CD14-positive monocyte (primary cell): ENCODE data around the gene SLC35F3. TPM values are rescaled to one million over a fixed set of nuclear protein-coding genes. Genes with fewer than 3 reads are reported as not detected.
A peak's percentile ranks its signal among the peaks of the same experiment; 100 is the strongest.

Experiments
- DNase-seq, 3 donors: peaks; one replicate each; pipeline ENCODE4 v3.0.0-alpha.2; 2011 to 2022
- H2AFZ ChIP-seq: 2 replicates; pipeline ENCODE4 v1.6.0; 2012; ENCODE audit warnings: mild to moderate bottlenecking, low read depth, low read length, inconsistent platforms; ENCODE audit not compliant: insufficient read depth, poor library complexity, severe bottlenecking
- H3K27ac ChIP-seq, 2 donors: 1 replicate in 1 of 2; 2 replicates in 1 of 2; pipeline ENCODE4 v1.5.1; 2012 to 2013; ENCODE audit warnings: low read length in 2 of 2, control low read depth in 1 of 2, inconsistent platforms in 1 of 2, low read depth in 1 of 2, mild to moderate bottlenecking in 1 of 2
- H3K27me3 ChIP-seq, 2 donors: one replicate each; pipeline versions ENCODE4 v1.6.0 to v1.6.1; 2011 to 2013; ENCODE audit warnings: low read length in 2 of 2; ENCODE audit not compliant: control insufficient read depth in 2 of 2, insufficient read depth in 2 of 2
- H3K36me3 ChIP-seq, 2 donors: replicated peaks in 1 of 2; 1 replicate in 1 of 2; 2 replicates in 1 of 2; pipeline versions ENCODE4 v1.5.1 to v1.6.1; 2012 to 2013; ENCODE audit warnings: low read length in 2 of 2, control low read depth in 1 of 2, inconsistent platforms in 1 of 2, mild to moderate bottlenecking in 1 of 2; ENCODE audit not compliant: insufficient read depth in 2 of 2, control insufficient read depth in 1 of 2
- H3K4me1 ChIP-seq, 2 donors: 1 replicate in 1 of 2; 2 replicates in 1 of 2; pipeline versions ENCODE4 v1.5.1 to v1.6.1; 2012 to 2013; ENCODE audit warnings: low read length in 2 of 2, control low read depth in 1 of 2, inconsistent platforms in 1 of 2, mild to moderate bottlenecking in 1 of 2, moderate library complexity in 1 of 2; ENCODE audit not compliant: insufficient read depth in 2 of 2, control insufficient read depth in 1 of 2
- H3K4me2 ChIP-seq: replicated peaks from 2 replicates; pipeline ENCODE3; 2012; ENCODE audit warnings: low read length, moderate library complexity, mild to moderate bottlenecking; ENCODE audit not compliant: poor library complexity, severe bottlenecking; ENCODE audit errors: extremely low read depth
- H3K4me3 ChIP-seq, 3 experiments: fragments of 200-600 bp in 1 of 3; sonication (generic) in 1 of 3; replicated peaks in 1 of 3; 1 replicate in 2 of 3; 2 replicates in 1 of 3; pipeline ENCODE4 v1.5.1; 2011 to 2013; ENCODE audit warnings: low read length in 3 of 3, mild to moderate bottlenecking in 3 of 3, control low read depth in 2 of 3, low read depth in 2 of 3, inconsistent platforms in 1 of 3, moderate library complexity in 1 of 3
- H3K79me2 ChIP-seq: 2 replicates; pipeline ENCODE4 v1.6.0; 2012; ENCODE audit warnings: mild to moderate bottlenecking, control low read depth, inconsistent platforms, low read length, moderate library complexity; ENCODE audit not compliant: insufficient read depth
- H3K9ac ChIP-seq: 2 replicates; pipeline ENCODE4 v1.6.0; 2017; ENCODE audit warnings: low read length, mild to moderate bottlenecking; ENCODE audit not compliant: insufficient read depth, poor library complexity, severe bottlenecking
- H3K9me3 ChIP-seq, 2 donors: replicated peaks in 1 of 2; 1 replicate in 1 of 2; 2 replicates in 1 of 2; pipeline versions ENCODE4 v1.5.1 to v1.6.1; 2012 to 2013; ENCODE audit warnings: low read length in 2 of 2, control low read depth in 1 of 2; ENCODE audit not compliant: control insufficient read depth in 1 of 2, insufficient read depth in 1 of 2
- H4K20me1 ChIP-seq: 2 replicates; pipeline ENCODE4 v1.6.0; 2012; ENCODE audit warnings: mild to moderate bottlenecking, low read length, control low read depth, moderate library complexity; ENCODE audit not compliant: insufficient read depth
- H3K27ac Mint-ChIP-seq, 7 donors: one replicate each; pipeline ENCODE4 v1.8.0; 2020; ENCODE audit warnings: mild to moderate bottlenecking in 7 of 7, mixed read lengths in 7 of 7, moderate library complexity in 6 of 7, inconsistent platforms in 2 of 7
- H3K27me3 Mint-ChIP-seq, 3 donors: one replicate each; pipeline ENCODE4 v1.8.0; 2021 to 2022; ENCODE audit warnings: low read depth in 3 of 3, mild to moderate bottlenecking in 3 of 3, mixed read lengths in 3 of 3, moderate library complexity in 3 of 3, inconsistent platforms in 1 of 3
- H3K36me3 Mint-ChIP-seq, 2 donors: one replicate each; pipeline ENCODE4 v1.8.0; 2020; ENCODE audit warnings: mixed read lengths in 2 of 2, inconsistent platforms in 1 of 2, mild to moderate bottlenecking in 1 of 2
- H3K4me1 Mint-ChIP-seq: one replicate; pipeline ENCODE4 v1.8.0; 2020; ENCODE audit warnings: mild to moderate bottlenecking, mixed read lengths
- H3K4me3 Mint-ChIP-seq, 2 donors: one replicate each; pipeline ENCODE4 v1.8.0; 2020; ENCODE audit warnings: mild to moderate bottlenecking in 2 of 2, mixed read lengths in 2 of 2, moderate library complexity in 1 of 2
- H3K9me3 Mint-ChIP-seq, 7 donors: one replicate each; pipeline ENCODE4 v1.8.0; 2020 to 2022; ENCODE audit warnings: mixed read lengths in 7 of 7, mild to moderate bottlenecking in 6 of 7, moderate library complexity in 6 of 7, inconsistent platforms in 2 of 7
- WGBS: methylation state at CpG from one replicate; pipeline ENCODE4 v1.1.5; 2013; ENCODE audit warnings: missing lambda C conversion rate; ENCODE audit not compliant: insufficient coverage; 5-methylcytosine and 5-hydroxymethylcytosine counted together
- intact Hi-C, 2 donors: fragments of 100-400 bp; cut with micrococcal nuclease; formaldehyde crosslinking; loops; one replicate each; pipeline versions ENCODE4 v1.15.0 to v1.15.1; 2023
- polyA plus RNA-seq, 3 donors: library from polyadenylated mRNA; depleted of rRNA in 1 of 3; unstranded in 2 of 3; stranded (reverse) in 1 of 3; fragments of 300-500 nt in 2 of 3; fragments of >200 nt in 1 of 3; fragmentation: Illumina TruSeq in 2 of 3; gene quantifications; 1 replicate in 2 of 3; 2 replicates in 1 of 3; pipeline ENCODE4 v1.2.3, GENCODE V29; 2012 to 2021
- TF ChIP-seq, protein P1 (sequence below): fragments of 200-600 bp; IDR thresholded peaks from one replicate; pipeline ENCODE4 v1.8.0; 2022; ENCODE audit warnings: antibody characterized with exemption, mild to moderate bottlenecking

Gene SLC35F3
- polyA plus RNA-seq, 3 donors: 0.17 to 0.78 TPM; not detected in 1

GRCh38 chr1:234170067-234170466 lies 265.6 kb downstream of the SLC35F3 start:
- H3K27ac Mint-ChIP-seq: no peak overlapping the region
- DNase-seq: no peak
- WGBS: 84% methylated on average over 3 of the region's 4 CpGs
- H3K79me2 ChIP-seq: no peaks in the 10 kb centered on the region
- H3K4me2 ChIP-seq: no peak overlapping the region
- H3K4me1 Mint-ChIP-seq: peaks cover 11% of the 10 kb centered on the region
- no peak overlapping the region for H3K4me3 Mint-ChIP-seq
- TF ChIP-seq, protein P1, sequence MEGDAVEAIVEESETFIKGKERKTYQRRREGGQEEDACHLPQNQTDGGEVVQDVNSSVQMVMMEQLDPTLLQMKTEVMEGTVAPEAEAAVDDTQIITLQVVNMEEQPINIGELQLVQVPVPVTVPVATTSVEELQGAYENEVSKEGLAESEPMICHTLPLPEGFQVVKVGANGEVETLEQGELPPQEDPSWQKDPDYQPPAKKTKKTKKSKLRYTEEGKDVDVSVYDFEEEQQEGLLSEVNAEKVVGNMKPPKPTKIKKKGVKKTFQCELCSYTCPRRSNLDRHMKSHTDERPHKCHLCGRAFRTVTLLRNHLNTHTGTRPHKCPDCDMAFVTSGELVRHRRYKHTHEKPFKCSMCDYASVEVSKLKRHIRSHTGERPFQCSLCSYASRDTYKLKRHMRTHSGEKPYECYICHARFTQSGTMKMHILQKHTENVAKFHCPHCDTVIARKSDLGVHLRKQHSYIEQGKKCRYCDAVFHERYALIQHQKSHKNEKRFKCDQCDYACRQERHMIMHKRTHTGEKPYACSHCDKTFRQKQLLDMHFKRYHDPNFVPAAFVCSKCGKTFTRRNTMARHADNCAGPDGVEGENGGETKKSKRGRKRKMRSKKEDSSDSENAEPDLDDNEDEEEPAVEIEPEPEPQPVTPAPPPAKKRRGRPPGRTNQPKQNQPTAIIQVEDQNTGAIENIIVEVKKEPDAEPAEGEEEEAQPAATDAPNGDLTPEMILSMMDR: no peak
- no peak overlapping the region for H2AFZ ChIP-seq
- H3K36me3 ChIP-seq: no peaks in the 10 kb centered on the region
- H3K27me3 ChIP-seq: no peaks in the 10 kb centered on the region
- peaks cover 0 to 3% of the 10 kb centered on the region in 2 donors for H3K4me1 ChIP-seq
- no peaks in the 10 kb centered on the region for H3K9me3 ChIP-seq
- no peak overlapping the region for H3K4me3 ChIP-seq
- H3K36me3 Mint-ChIP-seq: no peaks in the 10 kb centered on the region
- no peaks in the 10 kb centered on the region for H3K9me3 Mint-ChIP-seq
- H3K27ac ChIP-seq: no peak overlapping the region
- H3K27me3 Mint-ChIP-seq: peaks cover 0 to 2% (median 1%) of the 10 kb centered on the region in 3 donors
- no peak overlapping the region for H3K9ac ChIP-seq
- intact Hi-C loops: no loop called here
- H4K20me1 ChIP-seq: no peaks in the 10 kb centered on the region

DNA sequence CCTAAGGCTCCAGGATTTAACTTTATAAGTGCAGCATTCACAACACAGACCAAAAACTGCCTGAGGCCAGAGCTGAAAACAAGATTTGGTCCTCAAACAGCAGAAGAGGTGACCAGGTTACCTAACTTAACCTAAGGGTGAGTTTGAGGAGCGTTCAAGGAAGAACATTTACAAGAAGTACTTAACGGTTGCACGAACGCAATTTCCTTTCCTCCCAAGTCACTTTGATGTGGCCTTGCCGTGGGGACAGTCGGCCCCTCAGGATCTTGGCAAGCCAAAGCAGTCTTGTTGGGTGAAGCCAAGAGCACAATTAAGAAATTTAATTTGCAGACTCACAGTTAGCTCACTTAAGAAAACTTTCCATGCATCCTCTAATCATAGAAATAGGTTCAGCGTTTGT lies 266.1 kb downstream of the SLC35F3 start:
- Histone ChIP-seq H3K4me2 (no peak overlapping the region), H3K36me3 (no peaks in the 10 kb centered on the region), H3K9ac (no peak overlapping the region), H3K4me1 (peaks cover 0 to 3% of the 10 kb centered on the region in 2 donors), H3K4me3 (no peak overlapping the region), H3K79me2 (no peaks in the 10 kb centered on the region), H3K27me3 (no peaks in the 10 kb centered on the region), H3K27ac (no peak overlapping the region), H2AFZ (peak overlapping the region; percentile 36), H3K9me3 (no peaks in the 10 kb centered on the region), H4K20me1 (no peaks in the 10 kb centered on the region)
- no peak overlapping the region for H3K4me3 Mint-ChIP-seq
- no peaks in the 10 kb centered on the region for H3K36me3 Mint-ChIP-seq
- TF ChIP-seq, protein P1: no peak
- H3K27me3 Mint-ChIP-seq: peaks cover 0 to 2% (median 0%) of the 10 kb centered on the region in 3 donors
- WGBS: 6% methylated on average over 6 of the region's 7 CpGs
- H3K9me3 Mint-ChIP-seq: peaks cover 0 to 2% (median 0%) of the 10 kb centered on the region in 7 donors
- no peak overlapping the region for H3K27ac Mint-ChIP-seq
- H3K4me1 Mint-ChIP-seq: peaks cover 11% of the 10 kb centered on the region
- no peak for DNase-seq
- intact Hi-C loops: no loop called here
